SU-DHL-6 (cell line): ENCODE measurements around the gene LYPD3.

Experiments used
- H2AFZ ChIP-seq: fragments of 200-600 bp; sonication (generic); 2 replicates; pipeline ENCODE4 v1.6.1; 2014; ENCODE audit warnings: low read depth, mild to moderate bottlenecking, moderate library complexity, mixed read lengths, antibody characterized with exemption, low read length; ENCODE audit not compliant: severe bottlenecking
- H3F3A ChIP-seq: fragments of 200-600 bp; shearing (Covaris generic); 2 replicates; pipeline ENCODE4 v1.6.0; 2016; ENCODE audit warnings: antibody characterized with exemption, mild to moderate bottlenecking; ENCODE audit not compliant: insufficient read depth
- H3K27ac ChIP-seq: fragments of 200-600 bp; sonication (generic); 2 replicates; pipeline ENCODE4 v1.5.1; 2016; ENCODE audit warnings: low read depth, mild to moderate bottlenecking, low read length, moderate library complexity, mixed read lengths
- H3K27me3 ChIP-seq: fragments of 200-600 bp; sonication (generic), shearing (Covaris generic); 2 replicates; pipeline ENCODE4 v1.6.0; 2014; ENCODE audit warnings: mild to moderate bottlenecking, low read length
- H3K36me3 ChIP-seq: fragments of 200-600 bp; sonication (generic); 2 replicates; pipeline ENCODE4 v1.6.1; 2014; ENCODE audit warnings: mild to moderate bottlenecking, low read length, mixed read lengths
- H3K4me2 ChIP-seq: fragments of 300-600, 200-600 bp; shearing (Covaris generic), sonication (generic); 2 replicates; pipeline ENCODE4 v1.6.0; 2014; ENCODE audit warnings: low read length, low read depth, mild to moderate bottlenecking; ENCODE audit not compliant: poor library complexity, severe bottlenecking
- H3K4me3 ChIP-seq: fragments of 200-600 bp; sonication (generic); 2 replicates; pipeline ENCODE4 v1.5.1; 2014; ENCODE audit warnings: antibody characterized with exemption, low read length, mild to moderate bottlenecking, mixed read lengths; ENCODE audit not compliant: insufficient read depth, poor library complexity, severe bottlenecking
- H3K79me2 ChIP-seq: fragments of 200-600 bp; sonication (generic); 2 replicates; pipeline ENCODE4 v1.6.1; 2014; ENCODE audit warnings: mild to moderate bottlenecking, low read length, moderate library complexity; ENCODE audit not compliant: insufficient read depth
- H3K9ac ChIP-seq: fragments of 200-600 bp; sonication (generic); 2 replicates; pipeline ENCODE4 v1.7.0; 2014; ENCODE audit warnings: mild to moderate bottlenecking, low read length
- H3K9me2 ChIP-seq: fragments of 200-600 bp; sonication (generic); replicated peaks from 2 replicates; pipeline ENCODE4 v1.6.1; 2014; ENCODE audit warnings: low read length; ENCODE audit not compliant: insufficient read depth
- H3K9me3 ChIP-seq: fragments of 200-600 bp; sonication (generic); 2 replicates; pipeline ENCODE4 v1.6.1; 2014; ENCODE audit warnings: low read length, mixed read lengths; ENCODE audit not compliant: insufficient read depth
- H4K20me1 ChIP-seq: fragments of 200-600 bp; sonication (generic); 2 replicates; pipeline ENCODE4 v1.6.1; 2014; ENCODE audit warnings: low read depth, mild to moderate bottlenecking, antibody characterized with exemption, low read length, moderate library complexity, mixed read lengths
- CTCF ChIP-seq: fragments of 200-600 bp; sonication (generic); IDR thresholded peaks from one replicate; pipeline ENCODE4 v1.5.1; 2017; ENCODE audit warnings: antibody characterized with exemption, mild to moderate bottlenecking, low read length, moderate library complexity; ENCODE audit not compliant: insufficient read depth, poor library complexity, severe bottlenecking
- EZH2phosphoT487 ChIP-seq: fragments of 200-600 bp; sonication (generic), shearing (Covaris generic); conservative IDR thresholded peaks from 2 replicates; pipeline ENCODE4 v1.6.1; 2018; ENCODE audit warnings: mild to moderate bottlenecking, antibody characterized with exemption, low read length, moderate library complexity, mixed read lengths

LYPD3 gene

GRCh38 chr19:43430142-43430710 lies 35.2 kb downstream of the LYPD3 start:
- Histone ChIP-seq H3F3A (no peaks in the 10 kb centered on the region), H3K9ac (no peak overlapping the region), H3K9me3 (no peaks in the 10 kb centered on the region), H4K20me1 (no peaks in the 10 kb centered on the region), H3K79me2 (no peaks in the 10 kb centered on the region), H2AFZ (no peak overlapping the region), H3K9me2 (no peaks in the 10 kb centered on the region), H3K4me2 (no peak overlapping the region), H3K27ac (no peak overlapping the region), H3K4me3 (no peak overlapping the region), H3K36me3 (no peaks in the 10 kb centered on the region), H3K27me3 (no peaks in the 10 kb centered on the region)
- TF ChIP-seq CTCF, result no peak
- TF ChIP-seq EZH2phosphoT487, result no peak

DNA sequence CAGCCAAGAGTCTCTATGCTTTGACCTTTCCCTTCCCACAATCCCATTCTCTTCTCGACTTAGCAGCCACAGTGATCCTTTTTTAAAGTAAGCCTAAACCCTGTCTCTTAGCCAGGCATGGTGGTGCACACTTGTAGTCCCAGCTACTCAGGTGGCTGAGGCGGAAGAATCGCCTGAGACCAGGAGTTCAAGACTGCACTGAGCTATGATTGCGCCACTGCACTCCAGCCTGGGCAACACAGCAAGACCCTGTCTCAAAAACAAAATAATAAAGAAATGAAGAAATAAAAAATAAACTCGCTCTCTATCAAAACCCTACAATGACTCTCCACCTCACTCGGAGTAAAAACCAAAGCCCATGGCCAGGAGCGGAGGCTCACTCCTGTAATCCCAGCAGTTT lies 36.0 kb downstream of the LYPD3 start:
- no peak overlapping the region for H2AFZ ChIP-seq
- no peaks in the 10 kb centered on the region for H3K79me2 ChIP-seq
- H3K27me3 ChIP-seq, result no peaks in the 10 kb centered on the region
- H3K36me3 ChIP-seq, result no peaks in the 10 kb centered on the region
- no peaks in the 10 kb centered on the region for H3K9me3 ChIP-seq
- H3K9ac ChIP-seq, result no peak overlapping the region
- no peak for TF ChIP-seq EZH2phosphoT487
- TF ChIP-seq CTCF, result no peak
- H3K27ac ChIP-seq, result no peak overlapping the region
- H3K4me3 ChIP-seq, result no peak overlapping the region
- H3K9me2 ChIP-seq, result no peaks in the 10 kb centered on the region
- no peaks in the 10 kb centered on the region for H3F3A ChIP-seq
- H3K4me2 ChIP-seq, result no peak overlapping the region
- no peaks in the 10 kb centered on the region for H4K20me1 ChIP-seq

DNA sequence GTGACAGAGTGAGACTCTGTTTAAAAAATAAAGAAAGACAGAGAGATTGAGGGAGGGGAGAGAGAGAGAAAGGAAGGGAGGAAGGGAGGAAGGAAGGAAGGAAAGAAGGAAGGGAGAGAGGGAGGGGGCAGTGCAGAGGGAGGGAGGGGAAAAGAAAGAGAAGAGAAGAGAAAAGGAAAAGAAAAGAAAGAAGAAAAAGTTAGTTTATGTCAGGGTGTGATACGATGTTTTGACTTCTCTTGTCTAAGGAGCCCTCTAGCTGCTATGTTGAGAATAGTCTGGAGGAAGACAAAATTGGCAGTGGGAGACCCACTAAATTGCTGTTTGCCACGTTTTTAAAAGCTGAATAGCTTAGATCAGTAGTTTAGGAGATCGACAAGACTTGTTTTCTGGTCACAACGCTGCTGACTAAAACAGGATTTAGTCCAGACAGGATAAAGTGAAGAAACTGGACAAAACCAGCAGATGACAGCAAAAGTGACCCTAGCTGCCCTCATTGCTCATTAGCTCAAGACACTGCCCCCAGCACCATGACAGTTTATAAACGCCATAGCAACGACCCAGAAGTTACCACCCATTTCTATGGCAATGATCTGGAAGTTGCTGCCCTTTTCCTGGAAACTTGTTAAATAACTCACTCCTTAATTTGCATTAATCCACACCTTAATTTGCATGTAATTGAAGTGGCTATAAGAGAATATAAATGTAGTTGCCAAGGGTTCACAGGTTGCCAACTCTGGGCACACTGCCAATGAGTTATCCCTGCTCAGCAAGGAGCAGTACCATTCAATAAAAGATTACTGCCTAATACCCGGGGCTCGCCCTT lies 39.6 kb downstream of the LYPD3 start:
- no peaks in the 10 kb centered on the region for H3K36me3 ChIP-seq
- no peak overlapping the region for H3K9ac ChIP-seq
- H3K4me2 ChIP-seq, result no peak overlapping the region
- no peaks in the 10 kb centered on the region for H3K9me3 ChIP-seq
- H3K27me3 ChIP-seq, result no peaks in the 10 kb centered on the region
- H4K20me1 ChIP-seq, result no peaks in the 10 kb centered on the region
- H3K79me2 ChIP-seq, result no peaks in the 10 kb centered on the region
- TF ChIP-seq CTCF (peak; percentile 31), EZH2phosphoT487 (no peak)
- no peak overlapping the region for H3K4me3 ChIP-seq
- no peaks in the 10 kb centered on the region for H3F3A ChIP-seq
- no peak overlapping the region for H2AFZ ChIP-seq
- no peak overlapping the region for H3K27ac ChIP-seq
- no peaks in the 10 kb centered on the region for H3K9me2 ChIP-seq
